ENCODE data around the gene INAVA. TPM values are rescaled to one million over a fixed set of nuclear protein-coding genes. Genes with fewer than 3 reads are reported as not detected.

Gene INAVA
- total RNA-seq, 1 experiment from 2014 or later: 41.2 TPM

- no peaks in the 10 kb centered on the region for H3K36me3 Mint-ChIP-seq
- peak overlapping the region; percentile 94 for H3K27ac Mint-ChIP-seq
- ChIA-PET POLR2A (interaction anchor here (0.6 to 1.7 kb wide), 4 partner anchors 13 to 172 kb away, joined by 3 to 8 read pairs (median 4); no protein-coding TSS in a partner anchor), CTCF (interaction anchor here (1.3 to 4.1 kb wide), 5 partner anchors 19 to 271 kb away, joined by 5 to 19 read pairs (median 14); partner anchors contain the start of gene GPR25)
- no peak for ATAC-seq
- no peak for DNase-seq (ENCODE audit: low spot score)
- H3K4me3 Mint-ChIP-seq: peak overlapping the region; percentile 88
- H3K9me3 Mint-ChIP-seq: no peaks in the 10 kb centered on the region
- H3K27me3 Mint-ChIP-seq (ENCODE audit: low read depth): peaks cover 3% of the 10 kb centered on the region; the same call in 1 of the 2 replicates
- peaks cover 74% of the 10 kb centered on the region for H3K4me1 Mint-ChIP-seq
- peak; percentile 76 for TF ChIP-seq ZNF423 (CRISPR knock-in tag; IDR thresholded peaks at IDR 0.05)
- TF ChIP-seq, protein P1, sequence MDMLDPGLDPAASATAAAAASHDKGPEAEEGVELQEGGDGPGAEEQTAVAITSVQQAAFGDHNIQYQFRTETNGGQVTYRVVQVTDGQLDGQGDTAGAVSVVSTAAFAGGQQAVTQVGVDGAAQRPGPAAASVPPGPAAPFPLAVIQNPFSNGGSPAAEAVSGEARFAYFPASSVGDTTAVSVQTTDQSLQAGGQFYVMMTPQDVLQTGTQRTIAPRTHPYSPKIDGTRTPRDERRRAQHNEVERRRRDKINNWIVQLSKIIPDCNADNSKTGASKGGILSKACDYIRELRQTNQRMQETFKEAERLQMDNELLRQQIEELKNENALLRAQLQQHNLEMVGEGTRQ (CRISPR knock-in tag; IDR thresholded peaks at IDR 0.05): no peak
Observed at GRCh38 chr1:200892546-200892945, 2.2 kb upstream of the INAVA start.

GRCh38 chr1:200892958-200893357 lies 1.7 kb upstream of the INAVA start:
- peaks cover 3% of the 10 kb centered on the region; the same call in 1 of the 2 replicates for H3K27me3 Mint-ChIP-seq (ENCODE audit: low read depth)
- ATAC-seq (no peak), DNase-seq (ENCODE audit: low spot score) (no peak)
- peak overlapping the region; percentile 94 for H3K27ac Mint-ChIP-seq
- peaks cover 74% of the 10 kb centered on the region for H3K4me1 Mint-ChIP-seq
- H3K9me3 Mint-ChIP-seq: no peaks in the 10 kb centered on the region
- H3K4me3 Mint-ChIP-seq: peak overlapping the region; percentile 88
- ChIA-PET POLR2A (interaction anchor here (0.6 to 1.0 kb wide), 2 partner anchors 12 to 172 kb away, joined by 3 to 6 read pairs; no protein-coding TSS in a partner anchor), CTCF (interaction anchor here (1.3 to 4.1 kb wide), 5 partner anchors 20 to 271 kb away, joined by 5 to 19 read pairs (median 14); partner anchors contain the start of gene GPR25)
- TF ChIP-seq SP1 (CRISPR knock-in tag; conservative IDR thresholded peaks at IDR 0.05): no peak
- TF ChIP-seq, protein P2, sequence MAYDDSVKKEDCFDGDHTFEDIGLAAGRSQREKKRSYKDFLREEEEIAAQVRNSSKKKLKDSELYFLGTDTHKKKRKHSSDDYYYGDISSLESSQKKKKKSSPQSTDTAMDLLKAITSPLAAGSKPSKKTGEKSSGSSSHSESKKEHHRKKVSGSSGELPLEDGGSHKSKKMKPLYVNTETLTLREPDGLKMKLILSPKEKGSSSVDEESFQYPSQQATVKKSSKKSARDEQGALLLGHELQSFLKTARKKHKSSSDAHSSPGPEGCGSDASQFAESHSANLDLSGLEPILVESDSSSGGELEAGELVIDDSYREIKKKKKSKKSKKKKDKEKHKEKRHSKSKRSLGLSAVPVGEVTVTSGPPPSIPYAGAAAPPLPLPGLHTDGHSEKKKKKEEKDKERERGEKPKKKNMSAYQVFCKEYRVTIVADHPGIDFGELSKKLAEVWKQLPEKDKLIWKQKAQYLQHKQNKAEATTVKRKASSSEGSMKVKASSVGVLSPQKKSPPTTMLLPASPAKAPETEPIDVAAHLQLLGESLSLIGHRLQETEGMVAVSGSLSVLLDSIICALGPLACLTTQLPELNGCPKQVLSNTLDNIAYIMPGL (CRISPR knock-in tag; IDR thresholded peaks at IDR 0.05): no peak
- no peak for TF ChIP-seq SMAD4 (CRISPR knock-in tag; IDR thresholded peaks at IDR 0.05)
- no peak for TF ChIP-seq ATF2 (CRISPR knock-in tag; IDR thresholded peaks at IDR 0.05; ENCODE audit: borderline replicate concordance, low read depth)
- TF ChIP-seq RELA (CRISPR knock-in tag; IDR thresholded peaks at IDR 0.05; ENCODE audit: borderline replicate concordance): no peak
- TF ChIP-seq, protein P1 (CRISPR knock-in tag; IDR thresholded peaks at IDR 0.05): no peak
- TF ChIP-seq, protein P3, sequence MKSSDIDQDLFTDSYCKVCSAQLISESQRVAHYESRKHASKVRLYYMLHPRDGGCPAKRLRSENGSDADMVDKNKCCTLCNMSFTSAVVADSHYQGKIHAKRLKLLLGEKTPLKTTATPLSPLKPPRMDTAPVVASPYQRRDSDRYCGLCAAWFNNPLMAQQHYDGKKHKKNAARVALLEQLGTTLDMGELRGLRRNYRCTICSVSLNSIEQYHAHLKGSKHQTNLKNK (CRISPR knock-in tag; IDR thresholded peaks at IDR 0.05): no peak
- no peak for TF ChIP-seq ZBTB21 (CRISPR knock-in tag; IDR thresholded peaks at IDR 0.05; ENCODE audit: borderline replicate concordance)
- TF ChIP-seq AFF4 (CRISPR knock-in tag; IDR thresholded peaks at IDR 0.05; ENCODE audit: borderline replicate concordance): no peak
- no peak for TF ChIP-seq CREM (CRISPR knock-in tag; IDR thresholded peaks at IDR 0.05)
- H3K36me3 Mint-ChIP-seq: peaks cover 2% of the 10 kb centered on the region; the same call in 1 of the 2 replicates

Measured in WTC11 (cell line).